ENCODE data around the gene NTN5. TPM values are rescaled to one million over a fixed set of nuclear protein-coding genes. Genes with fewer than 3 reads are reported as not detected.

The NTN5 gene
- total RNA-seq, 1 experiment from 2014 or later, result 0.55 TPM

DNA sequence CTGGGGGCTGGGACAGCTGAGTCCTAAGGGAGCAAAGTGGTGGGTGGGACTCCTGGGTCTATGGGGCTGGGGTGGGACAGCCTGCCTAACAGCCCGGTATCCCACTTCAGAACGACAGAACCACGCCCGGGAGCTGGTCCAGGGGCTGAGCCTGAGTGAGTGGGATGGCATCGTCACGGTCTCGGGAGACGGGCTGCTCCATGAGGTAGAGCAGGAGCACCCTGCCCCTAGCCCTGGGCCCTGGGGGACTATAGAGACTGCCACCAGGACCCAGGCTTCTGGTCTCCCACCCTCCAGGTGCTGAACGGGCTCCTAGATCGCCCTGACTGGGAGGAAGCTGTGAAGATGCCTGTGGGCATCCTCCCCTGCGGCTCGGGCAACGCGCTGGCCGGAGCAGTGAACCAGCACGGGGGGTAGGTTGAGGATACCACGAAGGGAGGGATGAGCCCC lies 44.9 kb downstream of the NTN5 start:
- H2AK5ac ChIP-seq (ENCODE audit: insufficient read length, low read length), result no peak overlapping the region
- H3K79me2 ChIP-seq (ENCODE audit: insufficient read depth, low read length), result peaks cover 4% of the 10 kb centered on the region; the same call in 1 of the 2 replicates
- H3K27me3 ChIP-seq (ENCODE audit: insufficient read depth, low read length), result no peaks in the 10 kb centered on the region
- Mint-ChIP-seq H3K27ac (no peak overlapping the region; a peak in 1 of 7 replicates), H3K27me3 (ENCODE audit: low read depth) (no peaks in the 10 kb centered on the region), H3K4me3 (no peak overlapping the region), H3K4me1 (peaks cover 34 to 45% of the 10 kb centered on the region in 2 experiments), H3K36me3 (ENCODE audit: insufficient read depth in 1 of 3, low read depth in 3 of 3) (peaks cover 5 to 26% (median 19%) of the 10 kb centered on the region in 3 experiments), H3K9me3 (no peaks in the 10 kb centered on the region; a peak in 1 of 5 replicates)
- H2BK120ac ChIP-seq (ENCODE audit: low read depth, low read length, poor library complexity, severe bottlenecking), result no peak overlapping the region
- H3K9ac ChIP-seq (ENCODE audit: extremely low read depth, insufficient read length, low read length), result no peak overlapping the region
- no peaks in the 10 kb centered on the region for H3K9me3 ChIP-seq (ENCODE audit: control insufficient read depth, low read depth, low read length)
- DNase-seq, result peak; percentile 28
- H3K27ac ChIP-seq (ENCODE audit: insufficient read length, low read depth, low read length), result no peak overlapping the region
- no peak overlapping the region for H2BK15ac ChIP-seq (ENCODE audit: low read depth, low read length)
- no peak overlapping the region for H3T11ph ChIP-seq (ENCODE audit: low read length)
- no peak overlapping the region for H3K4me2 ChIP-seq (ENCODE audit: insufficient read depth, insufficient read length, low read length)
- no peak overlapping the region for H3K4ac ChIP-seq (ENCODE audit: low read depth, low read length)
- H3K23me2 ChIP-seq (ENCODE audit: insufficient read length, low read depth, low read length, poor library complexity, severe bottlenecking), result peaks cover 19% of the 10 kb centered on the region
- H4K5ac ChIP-seq (ENCODE audit: insufficient read length, low read depth, low read length), result no peak overlapping the region
- no peaks in the 10 kb centered on the region for H4K20me1 ChIP-seq (ENCODE audit: control insufficient read depth, insufficient read depth, insufficient read length)
- H4K8ac ChIP-seq (replicated peaks; ENCODE audit: insufficient read length, low read depth, low read length), result no peak overlapping the region
- H3K23ac ChIP-seq (ENCODE audit: insufficient read length, low read depth, low read length), result no peak overlapping the region
- H3K56ac ChIP-seq (ENCODE audit: insufficient read length, low read depth, low read length), result no peak overlapping the region
- H2AFZ ChIP-seq (ENCODE audit: low read length), result no peak overlapping the region
- H4K91ac ChIP-seq (ENCODE audit: insufficient read length, low read depth, low read length), result no peak overlapping the region
- peaks cover 5% of the 10 kb centered on the region; the same call in 1 of the 2 replicates for H3K4me1 ChIP-seq (ENCODE audit: insufficient read depth, low read length)
- no peaks in the 10 kb centered on the region for H3K79me1 ChIP-seq (ENCODE audit: insufficient read depth, low read depth, low read length, poor library complexity, severe bottlenecking)
- H2BK5ac ChIP-seq (ENCODE audit: insufficient read length, low read length), result no peak overlapping the region
- no peak overlapping the region for H2BK20ac ChIP-seq (ENCODE audit: low read depth, low read length, poor library complexity, severe bottlenecking)
- H3K14ac ChIP-seq (ENCODE audit: insufficient read depth, low read length), result no peak overlapping the region
- no peak overlapping the region for H2BK12ac ChIP-seq (ENCODE audit: insufficient read length, low read depth, low read length)
- no CpG with 5 or more reads among the region's 17 CpGs for WGBS (ENCODE audit: extremely low coverage, insufficient read length, low lambda C conversion rate)
- TF ChIP-seq, protein P1, sequence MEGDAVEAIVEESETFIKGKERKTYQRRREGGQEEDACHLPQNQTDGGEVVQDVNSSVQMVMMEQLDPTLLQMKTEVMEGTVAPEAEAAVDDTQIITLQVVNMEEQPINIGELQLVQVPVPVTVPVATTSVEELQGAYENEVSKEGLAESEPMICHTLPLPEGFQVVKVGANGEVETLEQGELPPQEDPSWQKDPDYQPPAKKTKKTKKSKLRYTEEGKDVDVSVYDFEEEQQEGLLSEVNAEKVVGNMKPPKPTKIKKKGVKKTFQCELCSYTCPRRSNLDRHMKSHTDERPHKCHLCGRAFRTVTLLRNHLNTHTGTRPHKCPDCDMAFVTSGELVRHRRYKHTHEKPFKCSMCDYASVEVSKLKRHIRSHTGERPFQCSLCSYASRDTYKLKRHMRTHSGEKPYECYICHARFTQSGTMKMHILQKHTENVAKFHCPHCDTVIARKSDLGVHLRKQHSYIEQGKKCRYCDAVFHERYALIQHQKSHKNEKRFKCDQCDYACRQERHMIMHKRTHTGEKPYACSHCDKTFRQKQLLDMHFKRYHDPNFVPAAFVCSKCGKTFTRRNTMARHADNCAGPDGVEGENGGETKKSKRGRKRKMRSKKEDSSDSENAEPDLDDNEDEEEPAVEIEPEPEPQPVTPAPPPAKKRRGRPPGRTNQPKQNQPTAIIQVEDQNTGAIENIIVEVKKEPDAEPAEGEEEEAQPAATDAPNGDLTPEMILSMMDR (conservative IDR thresholded peaks at IDR 0.05), result no peak
- no peak overlapping the region for H3K18ac ChIP-seq (ENCODE audit: insufficient read length, low read depth, low read length)
